ENCODE results near the gene TALDO1.

GRCh38 chr11:803467-803742 lies 56.1 kb downstream of the TALDO1 start:
- TF ChIP-seq CTCF (IDR thresholded peaks at IDR 0.05; ENCODE audit: low read depth, low read length, poor library complexity, severe bottlenecking): no peak
- no peak for TF ChIP-seq EZH2phosphoT487 (IDR thresholded peaks at IDR 0.05; ENCODE audit: borderline replicate concordance, low read length)

All from DOHH2 (cell line).